Dermis blood vessel endothelial cell (primary cell): Measurements from ENCODE around the gene EIF5AL1. TPM values are rescaled to one million over a fixed set of nuclear protein-coding genes. Genes with fewer than 3 reads are reported as not detected.
A peak's percentile ranks its signal among the peaks of the same experiment; 100 is the strongest.
"Not testable (repeated sequence)": the region's sequence is repeated elsewhere in the genome, so short reads cannot be mapped to it uniquely, and the experiment has no call there.

ENCODE experiments used
- DNase-seq: peaks from one replicate; pipeline ENCODE4 v3.0.0; 2010
- total RNA-seq: library from RNA; depleted of rRNA; stranded (reverse); fragments of >200 nt; gene quantifications from 2 replicates; pipeline ENCODE4 v1.2.3, GENCODE V29; 2014

Gene EIF5AL1
- 0.51 TPM in 2 replicates for total RNA-seq

DNA sequence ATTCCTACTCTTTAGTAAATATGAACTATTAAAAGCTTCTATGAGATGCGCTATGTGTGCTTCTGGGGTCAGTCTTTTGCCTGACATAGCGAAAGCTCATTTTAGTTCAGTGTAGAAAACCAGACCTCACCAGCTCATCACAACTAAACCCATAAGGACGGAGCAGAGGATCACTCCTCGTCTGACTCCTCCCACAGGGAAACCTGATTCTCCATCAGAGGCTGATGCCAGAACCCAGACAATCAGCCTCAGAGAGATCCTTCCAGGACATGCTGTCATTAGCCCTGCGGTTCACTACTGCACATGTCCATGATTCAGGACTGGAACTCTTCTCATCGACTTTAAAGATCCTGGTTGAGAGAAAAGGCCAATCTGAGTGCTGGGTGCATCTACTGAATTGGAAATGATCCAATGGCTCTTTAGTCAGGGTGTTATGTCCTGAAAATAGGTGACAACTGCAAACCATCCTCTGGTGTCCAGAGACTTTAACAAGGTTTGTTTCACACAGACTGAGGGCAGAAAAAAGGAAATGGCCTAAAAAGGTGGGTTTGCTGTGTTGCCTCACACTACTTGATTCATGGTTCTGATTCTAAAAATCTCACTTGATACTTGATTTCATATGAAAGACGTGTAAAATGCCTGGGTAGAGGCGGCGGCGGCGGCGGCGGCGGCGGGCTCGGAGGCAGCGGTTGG, at the start of gene EIF5AL1:
EIF5AL1 (plus strand) TSS at position 643 of the 693 bp plus-strand sequence. CDS start 117 bp downstream, outside the sequence.
- not testable (repeated sequence) for DNase-seq

DNA sequence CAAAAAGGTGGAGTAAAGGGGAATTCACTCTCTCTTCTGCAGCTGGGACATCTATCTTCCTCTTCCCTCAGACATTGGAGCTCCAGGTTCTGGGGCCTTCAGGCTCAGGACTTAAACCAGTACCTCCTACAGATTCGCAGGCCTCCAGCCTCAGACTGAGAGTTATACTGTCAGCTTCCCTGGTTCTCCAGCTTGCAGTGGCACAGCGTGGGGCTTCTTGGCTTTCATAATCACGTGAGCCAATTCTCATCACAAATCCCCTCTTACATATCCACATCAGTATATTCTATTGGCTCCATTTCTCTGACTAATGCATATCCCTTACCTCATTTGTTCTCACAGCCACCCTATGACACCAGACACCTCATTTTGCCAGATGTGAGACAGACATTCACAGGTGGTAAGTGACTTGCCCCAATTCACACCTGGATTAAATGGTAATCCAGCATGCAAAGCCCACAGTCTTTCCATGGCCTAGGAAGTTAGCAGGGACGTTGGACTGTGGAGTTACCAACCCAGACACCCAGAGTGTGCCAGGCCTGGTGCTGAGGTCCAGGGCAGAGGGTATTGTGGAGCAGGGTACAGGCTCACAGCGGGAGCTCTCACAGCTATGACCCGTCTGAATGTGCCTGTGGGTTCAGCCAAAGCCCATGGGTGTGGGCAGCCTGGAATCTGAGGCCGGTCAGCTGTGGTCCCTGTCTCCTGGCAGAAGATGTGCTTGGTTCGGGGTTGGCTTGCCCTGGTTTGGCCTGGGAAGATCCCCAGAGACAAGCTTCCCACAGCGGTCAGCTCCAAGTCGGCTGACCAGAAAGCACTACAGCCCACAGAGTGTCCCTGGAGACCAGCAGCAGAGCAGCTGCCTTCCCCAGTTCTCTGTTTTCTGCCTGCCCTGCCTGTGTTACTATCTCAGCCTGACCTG, 48.5 kb upstream of the EIF5AL1 start:
- DNase-seq, result no peak

DNA sequence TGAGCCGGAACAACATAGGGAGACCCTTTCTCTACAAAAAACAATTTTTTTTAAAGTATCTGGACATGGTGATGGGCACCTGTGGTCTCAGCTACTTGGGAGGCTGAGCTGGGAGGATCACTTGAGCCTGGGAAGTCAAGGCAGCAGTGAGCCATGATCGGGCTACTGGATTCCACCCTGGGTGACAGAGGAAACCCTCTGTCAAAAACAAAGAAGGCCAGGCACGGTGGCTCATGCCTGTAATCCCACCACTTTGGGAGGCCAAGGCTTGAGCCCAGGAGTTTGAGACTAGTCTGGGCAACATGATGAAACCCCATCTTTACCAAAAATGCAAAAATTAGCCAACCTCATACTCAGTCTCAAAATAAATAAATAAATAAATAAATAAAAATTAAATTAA, 47.0 kb upstream of the EIF5AL1 start:
- no peak for DNase-seq

DNA sequence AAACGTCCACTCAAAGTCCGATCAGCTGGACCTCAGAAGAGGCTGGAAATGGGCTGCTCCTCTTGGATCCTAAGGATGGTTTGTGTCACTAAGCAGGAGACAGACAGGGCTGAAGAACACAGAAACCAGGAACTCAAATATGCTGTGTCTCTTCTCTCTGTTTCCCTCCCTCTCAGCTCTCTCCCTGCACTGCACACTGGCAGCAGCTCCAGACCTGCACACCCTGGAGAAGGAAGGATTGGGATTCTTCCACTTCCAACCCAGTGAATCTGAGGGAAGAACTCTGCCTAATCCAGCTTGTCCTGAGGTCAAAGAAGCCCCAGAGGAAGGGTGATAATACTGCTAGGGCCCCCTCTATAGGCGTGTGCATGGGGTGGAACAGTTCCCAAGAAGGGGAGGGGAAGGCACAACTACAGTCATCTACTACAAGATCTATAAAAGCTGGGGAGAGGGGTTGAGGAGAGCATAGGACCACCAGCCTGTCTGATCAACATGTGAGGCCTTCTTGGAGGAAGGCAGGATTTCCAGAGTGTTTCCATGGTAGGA, 44.2 kb upstream of the EIF5AL1 start:
- DNase-seq, result no peak

DNA sequence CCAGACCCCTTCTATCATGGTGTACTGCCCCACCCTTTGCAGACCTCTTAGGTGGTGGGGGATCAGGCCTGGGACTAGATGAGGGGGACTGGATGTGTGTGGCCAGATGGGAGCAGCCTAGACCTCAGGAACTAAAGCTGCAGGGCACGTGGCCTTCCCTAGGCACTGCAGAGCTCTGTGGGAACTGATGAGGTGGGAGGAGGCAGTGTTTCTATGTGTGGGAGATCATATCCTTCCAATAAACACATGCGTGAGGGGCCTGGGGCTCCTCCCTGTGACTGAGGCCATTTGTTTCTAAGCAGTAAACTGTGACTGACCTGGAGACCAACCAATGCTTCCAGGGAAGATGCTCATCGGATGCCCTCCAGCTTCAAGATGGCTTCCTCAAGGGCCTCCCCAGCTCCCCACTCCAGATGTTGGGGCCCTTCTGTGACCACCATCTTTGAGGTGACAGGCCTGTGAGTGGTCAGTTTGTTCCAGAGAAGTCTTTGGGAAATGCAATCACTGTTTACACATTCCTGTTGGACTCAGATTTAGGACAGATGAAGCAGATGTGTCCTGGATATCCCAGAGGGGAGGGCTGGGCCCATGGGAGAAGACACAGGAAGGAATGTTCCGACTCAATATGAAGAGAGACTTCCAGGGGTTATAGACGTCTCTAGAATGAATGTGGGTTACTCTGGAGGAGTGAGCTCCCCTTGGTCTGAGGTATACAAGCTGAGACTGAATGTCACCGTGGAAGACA, 43.3 kb upstream of the EIF5AL1 start:
- DNase-seq, result no peak

DNA sequence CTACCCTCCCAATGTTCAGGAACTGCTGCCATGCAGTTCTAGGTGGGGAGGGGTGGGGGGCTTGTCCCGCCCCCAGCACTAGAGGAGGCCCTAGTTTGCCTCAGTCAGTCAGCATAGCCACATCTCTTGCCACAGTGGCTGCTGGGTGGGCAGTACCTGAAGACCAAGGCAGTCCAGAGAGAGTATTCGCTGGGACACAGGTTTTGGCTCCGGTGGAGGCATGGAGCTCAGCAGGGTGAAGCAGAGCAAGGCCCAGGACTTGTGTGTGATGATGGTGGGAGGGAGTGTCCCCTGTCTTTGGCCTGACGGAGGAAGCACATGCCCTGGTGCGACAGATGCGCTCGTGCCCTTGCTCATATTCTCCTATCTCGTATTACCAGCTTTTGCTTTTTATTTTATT, 42.2 kb upstream of the EIF5AL1 start:
- no peak for DNase-seq

DNA sequence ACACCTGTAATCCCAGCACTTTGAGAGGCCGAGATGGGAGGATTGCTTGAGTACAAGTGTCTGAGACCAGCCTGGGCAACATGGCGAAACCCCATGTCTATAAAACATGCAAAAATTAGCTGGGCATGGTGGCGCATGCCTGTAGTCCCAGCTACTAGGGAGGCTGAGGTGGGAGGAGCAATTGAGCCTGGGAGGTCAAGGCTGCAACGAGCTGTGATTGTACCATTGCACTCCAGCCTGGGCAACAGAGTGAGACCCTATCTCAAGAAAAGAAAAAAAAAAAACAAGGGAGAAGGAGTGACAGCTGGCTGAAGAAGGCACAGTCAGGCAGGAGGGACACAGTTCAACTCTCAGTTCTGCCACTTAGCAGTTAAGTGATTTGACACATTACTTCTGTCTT, 40.6 kb upstream of the EIF5AL1 start:
- DNase-seq, result no peak

DNA sequence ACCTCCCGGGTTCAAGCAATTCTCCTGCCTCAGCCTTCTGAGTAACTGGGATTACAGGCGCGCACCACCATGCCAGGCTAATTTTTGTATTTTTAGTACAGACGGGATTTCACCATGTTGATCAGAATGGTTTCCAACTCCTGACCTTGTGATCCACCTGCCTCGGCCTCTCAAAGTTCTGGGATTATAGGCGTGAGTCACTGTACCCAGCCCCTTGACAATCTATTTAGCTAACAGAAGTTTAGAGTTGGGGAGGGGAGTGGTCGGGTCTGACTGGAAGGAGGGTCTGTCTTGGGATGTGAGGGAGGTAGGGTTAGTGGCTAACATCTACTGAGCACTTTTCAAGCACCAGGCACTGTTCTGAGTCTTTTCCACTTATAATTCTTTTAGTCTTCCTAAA, 39.9 kb upstream of the EIF5AL1 start:
- DNase-seq, result no peak

DNA sequence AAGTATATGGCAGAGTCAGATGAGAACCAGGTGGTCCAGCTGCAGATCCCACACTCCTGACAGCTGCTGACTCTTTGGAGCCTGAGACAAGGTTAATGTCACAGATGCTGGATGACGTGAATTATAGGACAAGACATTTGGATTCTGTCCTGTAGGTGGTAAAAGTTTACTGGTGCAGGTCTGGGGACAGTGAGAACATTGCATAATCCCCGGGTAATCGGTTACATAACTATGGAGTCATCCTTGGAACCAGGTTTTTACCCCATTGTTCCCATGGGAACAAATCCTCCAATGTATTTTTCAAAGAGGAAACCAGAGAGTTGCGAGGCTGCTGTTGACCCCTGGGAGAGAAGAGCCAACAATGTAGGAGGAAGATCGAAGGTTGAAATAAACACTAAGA, 39.4 kb upstream of the EIF5AL1 start:
- DNase-seq, result no peak

DNA sequence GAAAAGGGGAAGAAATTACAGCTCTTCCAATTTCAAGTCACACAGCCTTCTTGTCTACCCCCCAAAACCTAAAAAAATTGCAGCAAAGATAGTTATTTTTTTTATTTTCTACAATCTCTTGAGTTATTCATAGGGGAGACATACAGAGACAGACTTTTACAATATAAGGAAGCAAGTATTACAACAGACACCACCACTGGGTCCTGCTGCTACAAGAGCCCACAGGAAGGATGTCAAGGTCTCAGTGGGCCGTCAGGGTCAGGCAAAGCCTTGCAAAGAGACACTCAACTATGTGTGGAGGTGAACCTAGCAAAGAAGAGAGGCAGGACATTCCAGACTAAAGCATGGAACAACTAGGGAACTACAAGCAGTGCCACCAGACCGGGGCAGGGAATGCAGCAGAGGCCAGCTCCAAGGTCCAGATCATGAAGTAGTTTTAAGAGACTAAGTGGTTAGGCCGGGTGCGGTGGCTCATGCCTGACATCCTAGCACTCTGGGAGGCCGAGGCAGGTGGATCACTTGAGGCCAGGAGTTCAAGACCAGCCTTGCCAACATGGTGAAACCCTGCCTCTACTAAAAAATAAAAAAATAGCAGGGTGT, 38.7 kb upstream of the EIF5AL1 start:
- DNase-seq, result no peak

DNA sequence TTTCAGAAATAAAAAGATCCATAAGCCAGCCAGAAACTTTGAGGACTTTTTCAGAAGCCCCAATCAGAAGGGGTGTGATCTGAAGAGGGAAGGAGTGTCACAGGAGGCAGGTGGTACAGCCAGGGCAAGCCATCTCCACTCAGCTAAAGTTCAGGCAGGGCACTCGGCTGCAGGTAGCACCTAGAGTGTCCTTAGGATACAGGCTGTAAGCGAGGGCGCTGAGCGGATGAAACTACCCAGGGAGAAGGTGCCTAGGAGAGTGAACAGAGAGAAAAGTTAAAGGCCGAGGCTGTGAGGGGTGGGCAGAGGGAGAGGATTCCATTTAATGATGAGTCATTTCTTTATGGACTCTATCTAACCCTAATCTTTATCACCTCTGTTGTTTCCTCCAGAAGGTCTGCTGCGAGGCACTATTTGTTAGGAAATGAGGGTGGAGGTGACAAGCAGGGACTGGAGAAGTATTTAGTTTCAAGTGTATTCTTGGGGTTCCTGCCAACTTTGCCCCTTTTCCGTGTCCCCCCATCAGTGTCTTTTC, 37.1 kb upstream of the EIF5AL1 start:
- no peak for DNase-seq

DNA sequence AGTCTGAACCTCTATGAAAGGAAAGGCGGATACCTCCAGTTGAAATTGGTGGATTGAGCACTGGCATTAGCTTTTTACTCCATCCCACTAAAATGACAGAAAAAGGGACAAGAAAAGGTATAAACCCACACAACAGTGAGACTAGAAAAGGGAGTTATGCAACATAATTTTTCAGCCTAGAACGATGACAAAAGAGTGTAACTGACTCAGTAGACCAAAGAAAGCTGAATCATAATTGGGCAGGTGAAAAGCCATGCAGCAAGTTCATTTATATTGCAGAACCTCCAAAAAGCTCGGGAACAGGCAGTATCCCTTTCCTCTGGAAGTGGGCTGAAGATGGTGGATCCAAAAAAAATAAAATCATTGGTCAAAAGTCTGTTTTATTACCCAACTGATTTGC, 36.5 kb upstream of the EIF5AL1 start:
- DNase-seq, result no peak

DNA sequence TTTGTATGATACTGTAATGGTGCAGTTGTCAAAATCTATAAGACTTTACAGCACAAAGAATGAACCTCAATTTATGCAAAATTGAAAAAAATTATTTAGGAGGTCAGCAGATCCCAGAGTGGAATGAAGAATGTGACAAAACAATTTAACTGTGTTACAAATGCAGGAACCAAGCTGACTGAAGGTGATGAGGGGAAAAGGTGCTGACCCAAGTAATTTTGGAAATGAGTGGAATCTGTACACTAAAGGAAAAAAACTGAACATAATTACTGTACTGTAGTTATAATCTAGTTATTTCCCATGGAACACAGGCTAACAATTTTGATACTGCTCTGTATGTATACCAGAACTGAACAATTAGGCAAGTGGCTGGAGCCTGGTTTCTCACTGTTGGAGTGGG, 35.7 kb upstream of the EIF5AL1 start:
- no peak for DNase-seq

DNA sequence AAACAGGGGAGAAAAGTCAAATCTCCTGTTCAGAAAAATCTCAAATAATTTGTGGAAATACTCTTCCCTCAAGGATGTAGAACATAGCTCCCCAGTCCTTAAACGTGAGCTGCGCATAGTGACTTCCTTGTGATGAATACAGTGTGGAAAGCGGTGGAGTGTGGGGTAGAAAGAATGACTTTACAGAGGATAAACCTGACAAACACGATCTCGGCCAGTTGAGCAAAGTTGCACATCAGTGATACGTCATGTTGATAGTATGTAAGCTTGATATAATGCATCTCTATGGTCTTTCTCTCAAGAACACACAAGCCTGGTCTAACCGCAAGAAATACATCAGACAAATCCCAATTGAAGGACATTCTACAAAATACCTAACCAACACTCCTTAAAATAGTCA, 34.9 kb upstream of the EIF5AL1 start:
- DNase-seq, result no peak

DNA sequence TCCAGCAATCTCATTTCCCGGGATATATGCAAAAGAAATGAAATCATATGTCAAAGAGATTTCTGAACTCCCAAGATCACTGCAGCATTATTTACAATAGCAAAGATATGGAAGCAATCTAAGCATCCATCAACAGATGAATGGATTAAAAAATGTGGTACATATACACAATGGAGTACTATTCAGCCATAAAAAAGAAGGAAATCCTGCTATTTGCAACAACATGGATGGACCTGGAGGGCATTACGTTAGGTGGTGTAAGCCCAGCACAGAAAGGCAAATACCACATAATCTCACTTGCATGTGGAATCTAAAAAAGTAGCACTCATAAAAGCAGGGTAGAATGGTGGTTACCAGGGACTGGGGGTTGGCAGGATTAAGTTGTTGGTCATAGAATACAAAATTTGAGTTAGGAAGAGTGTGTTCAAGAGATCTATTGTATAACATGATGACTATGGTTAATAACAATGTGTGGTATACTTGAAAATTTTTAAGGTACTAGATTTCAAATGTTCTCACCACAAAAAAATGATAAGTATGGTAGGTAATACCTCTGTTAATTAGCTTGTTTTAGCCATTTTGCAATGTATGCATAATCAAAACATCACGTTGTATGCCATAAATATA, 32.9 kb upstream of the EIF5AL1 start:
- no peak for DNase-seq

DNA sequence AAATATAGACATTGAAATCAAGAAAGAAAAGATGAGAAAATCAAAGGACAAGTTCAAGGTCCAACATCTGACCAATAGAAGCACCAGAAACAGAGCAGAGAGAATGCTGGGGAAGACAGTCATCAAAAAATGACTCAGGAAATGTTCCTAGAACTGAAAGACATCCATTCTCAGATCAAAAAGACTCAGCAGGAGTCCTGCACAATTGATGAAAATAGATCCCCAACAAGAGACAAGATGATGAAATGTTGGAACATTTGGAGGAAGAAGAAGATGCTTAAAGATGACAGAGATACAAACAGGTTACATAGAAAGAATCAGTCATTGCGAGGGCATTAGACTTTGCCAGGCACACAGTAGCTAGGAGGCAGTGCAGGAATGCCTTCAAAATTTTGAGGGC, 30.0 kb upstream of the EIF5AL1 start:
- DNase-seq, result no peak

DNA sequence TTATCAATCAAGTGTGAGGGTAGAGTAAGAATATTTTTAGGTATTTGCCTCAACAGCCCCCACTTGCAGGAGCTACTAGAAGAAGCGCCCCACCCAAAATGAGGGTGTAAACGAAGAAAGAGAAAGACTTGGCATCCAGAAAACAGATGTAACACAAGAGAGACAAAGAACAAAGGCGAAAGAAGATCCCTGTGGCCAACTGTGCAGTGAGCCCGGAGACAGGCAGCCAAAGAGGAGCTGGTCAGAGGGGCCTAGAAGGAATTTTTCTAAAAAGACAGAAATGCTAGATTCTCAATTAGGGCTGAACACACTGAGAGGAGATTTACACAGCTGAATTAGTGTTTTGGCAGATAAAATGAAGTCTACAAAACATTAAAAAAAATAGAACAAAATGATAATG, 29.6 kb upstream of the EIF5AL1 start:
- no peak for DNase-seq

DNA sequence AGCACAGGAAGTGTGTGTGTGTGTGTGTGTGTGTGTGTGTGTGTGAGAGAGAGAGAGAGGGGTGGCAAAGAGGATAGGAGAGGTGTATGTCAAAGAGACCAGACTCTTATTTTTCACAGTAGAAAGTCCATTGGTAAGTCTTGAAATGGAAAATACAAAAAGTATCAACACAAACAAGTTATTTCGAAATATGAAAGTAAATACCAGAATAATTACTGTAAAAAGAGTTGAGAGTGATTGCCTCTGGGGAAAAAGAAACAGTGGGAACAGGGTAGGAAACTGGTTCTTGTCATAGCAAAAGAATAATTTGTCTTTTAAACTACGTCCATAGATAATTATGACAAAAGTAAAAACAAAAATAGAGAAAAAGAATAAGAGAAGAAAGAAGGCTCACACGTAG, 29.0 kb upstream of the EIF5AL1 start:
- no peak for DNase-seq

DNA sequence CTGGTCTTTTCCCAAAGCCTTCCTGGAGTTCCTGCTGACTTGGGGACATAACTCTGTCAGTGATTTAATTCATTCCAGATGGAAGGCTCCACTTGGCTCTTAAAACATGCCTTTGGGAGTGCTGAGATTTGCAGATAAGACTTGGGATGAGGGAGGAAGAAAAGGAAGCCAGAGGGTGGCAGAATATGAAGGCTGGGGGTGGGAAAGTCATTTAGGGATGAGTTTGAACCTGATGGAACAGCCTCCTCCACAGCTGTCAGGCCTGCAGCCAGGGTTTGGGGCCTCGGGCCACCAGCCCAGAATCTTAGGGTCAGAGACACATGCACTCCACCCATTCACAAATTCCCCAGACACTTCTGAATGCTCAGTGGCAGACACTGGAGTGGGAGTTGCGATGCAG, 28.4 kb upstream of the EIF5AL1 start:
- no peak for DNase-seq

DNA sequence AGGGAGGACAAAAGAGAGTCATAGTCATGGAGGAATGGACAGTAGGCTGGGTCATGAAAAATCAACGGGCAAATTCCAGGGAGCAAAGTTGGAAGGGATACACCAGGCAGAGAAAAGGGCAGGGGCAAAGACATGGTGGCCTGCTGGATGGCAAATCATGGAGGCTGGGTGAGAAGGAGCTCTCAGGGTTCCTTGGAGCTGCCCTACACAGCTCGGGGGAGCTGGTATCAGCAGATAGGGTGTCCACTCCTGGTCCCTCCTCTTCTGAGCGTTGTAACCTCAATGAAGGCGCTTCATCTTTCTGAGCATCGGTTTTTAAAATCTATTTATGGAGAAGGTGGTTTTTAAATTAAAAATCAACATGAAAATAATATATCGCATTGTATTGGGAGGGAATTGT, 27.9 kb upstream of the EIF5AL1 start:
- no peak for DNase-seq

DNA sequence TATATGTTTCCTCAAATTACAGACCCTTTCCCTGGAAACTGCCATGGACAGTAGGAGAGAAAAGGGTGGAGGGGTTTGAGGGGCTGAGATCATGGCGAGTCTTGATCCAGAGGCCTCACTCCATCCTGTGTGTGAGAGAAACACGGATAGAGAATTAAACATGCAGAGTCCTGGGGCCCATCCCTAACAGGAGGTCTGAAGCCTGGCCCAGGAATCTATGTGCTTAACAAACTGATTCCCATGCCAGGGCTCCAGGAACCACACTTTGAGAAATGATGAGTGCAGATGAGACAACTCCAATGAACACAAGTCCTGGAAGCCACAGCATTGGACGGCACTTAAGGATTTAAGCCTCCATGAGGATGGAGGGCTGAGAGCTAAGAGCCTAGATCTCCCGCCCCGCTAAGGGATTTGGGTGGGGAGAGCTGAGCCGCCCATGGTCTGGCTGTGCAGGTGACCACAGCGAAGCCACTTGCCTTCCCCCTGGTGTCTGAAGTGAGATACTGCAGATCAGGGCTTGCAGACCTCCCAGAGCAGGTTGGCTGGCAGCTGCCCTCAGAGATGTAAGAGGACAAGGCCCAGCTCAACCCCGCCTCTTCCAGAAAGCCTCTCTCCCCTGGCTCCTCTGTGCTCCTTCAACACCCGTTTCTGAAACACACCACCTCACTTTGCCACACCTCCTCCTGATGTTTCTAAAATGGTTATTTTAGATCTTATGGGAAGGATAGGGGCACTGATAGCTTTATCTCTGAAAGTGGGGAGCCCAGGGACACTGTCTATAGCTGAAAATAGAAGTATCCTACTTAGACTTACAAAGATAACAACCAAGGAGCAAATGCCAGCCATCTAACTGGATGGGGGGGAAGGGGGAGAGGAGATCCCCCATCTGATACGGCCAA, 24.8 kb upstream of the EIF5AL1 start:
- peak; percentile 77 for DNase-seq
